Raji (cell line): ENCODE measurements around the gene ZBTB7C.

Experiments used
- POLR2A ChIP-seq: IDR thresholded peaks from 2 replicates; pipeline ENCODE4 v1.6.1; 2011; ENCODE audit warnings: low read depth, low read length, control low read depth; ENCODE audit not compliant: insufficient read depth

ZBTB7C gene

DNA sequence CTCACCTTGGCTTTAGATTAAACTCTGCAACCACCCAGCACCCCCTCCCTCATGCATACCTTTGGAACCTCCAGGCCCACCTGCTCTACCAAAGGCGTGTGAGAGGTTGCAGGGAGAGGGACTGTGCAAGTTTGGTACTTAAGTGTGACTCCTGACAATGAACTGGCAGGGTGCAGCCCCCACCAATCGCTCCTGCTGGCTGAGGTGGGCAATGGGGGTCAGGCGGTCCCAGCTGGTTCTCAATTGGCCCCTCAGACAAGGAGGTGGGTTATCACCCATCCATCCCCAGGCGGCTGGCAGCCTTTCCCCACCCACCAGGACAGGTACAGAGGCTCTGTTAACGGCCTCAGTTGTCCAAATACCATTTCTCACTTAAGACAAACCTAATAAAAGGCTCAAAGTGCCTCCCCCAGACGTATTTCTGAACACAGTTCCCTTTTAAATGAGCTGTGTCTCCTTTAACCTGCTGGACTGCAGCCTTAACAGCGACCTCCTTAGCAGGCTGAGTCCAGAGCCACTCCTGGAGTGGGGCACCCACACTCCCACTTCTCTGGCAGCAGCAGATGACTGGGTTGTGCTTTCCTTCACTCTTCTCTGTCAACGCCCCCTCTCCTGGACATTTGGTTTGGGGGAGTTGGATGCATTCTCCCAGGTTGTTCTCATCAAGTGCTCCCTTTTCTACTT is 309.6 kb downstream of the ZBTB7C start:
- no peak for TF ChIP-seq POLR2A

DNA sequence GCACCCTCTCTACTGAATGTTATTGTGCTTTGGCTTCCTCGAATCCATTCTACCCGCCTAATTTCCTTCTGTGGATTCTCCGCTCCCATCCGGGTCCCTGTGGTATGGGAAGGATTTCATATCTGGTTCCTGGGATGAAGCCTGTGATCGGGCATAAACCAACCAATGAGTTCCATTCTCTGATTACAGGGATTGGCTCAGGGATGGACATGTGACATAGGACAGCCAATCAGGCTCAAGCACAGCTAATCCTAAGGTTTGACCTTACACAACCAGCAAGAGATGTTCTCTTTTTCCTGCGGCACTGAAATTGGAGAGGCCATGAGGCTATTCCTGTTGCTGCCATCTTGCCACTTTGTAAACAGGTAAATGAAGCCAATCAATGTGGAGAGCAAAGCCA is 310.6 kb downstream of the ZBTB7C start:
- TF ChIP-seq POLR2A, result no peak

DNA sequence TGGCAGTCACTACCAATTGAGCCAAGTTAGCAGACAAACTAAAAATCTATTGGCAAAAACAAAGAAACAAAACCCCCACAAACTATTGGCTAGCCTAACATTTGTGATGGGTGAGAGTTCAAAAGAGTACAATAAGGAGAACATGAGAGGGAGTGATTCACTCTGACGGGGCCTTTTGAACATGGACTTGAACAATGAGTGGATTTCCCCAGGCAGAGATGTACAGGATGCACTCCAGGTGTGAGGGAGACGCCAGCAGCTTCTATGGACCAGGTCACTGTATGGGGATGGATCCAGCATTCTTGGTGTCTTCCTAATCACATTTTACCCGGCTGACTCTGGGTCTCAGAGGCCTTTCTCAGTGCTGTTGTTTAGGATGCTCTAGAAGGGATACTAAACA is 311.2 kb downstream of the ZBTB7C start:
- TF ChIP-seq POLR2A, result no peak

DNA sequence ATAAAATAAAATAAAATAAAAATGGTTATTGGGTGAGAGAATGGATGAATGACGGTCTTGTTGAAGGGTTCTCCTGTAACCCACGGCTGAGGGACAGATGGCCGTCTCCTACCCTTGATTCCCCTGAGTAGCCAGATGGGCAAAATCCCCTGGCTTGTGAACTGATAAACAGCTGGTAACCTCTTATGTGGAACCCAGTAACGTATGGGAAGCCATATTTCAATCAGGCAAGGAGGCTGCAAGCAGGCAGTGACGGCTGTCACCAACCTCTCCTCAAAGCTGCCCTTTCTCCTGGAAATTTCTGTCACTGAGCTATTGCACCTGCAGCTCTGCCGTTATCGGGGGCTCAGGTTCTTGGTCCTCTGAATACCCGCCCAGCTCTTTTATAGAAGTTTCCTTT is 313.5 kb downstream of the ZBTB7C start:
- no peak for TF ChIP-seq POLR2A

DNA sequence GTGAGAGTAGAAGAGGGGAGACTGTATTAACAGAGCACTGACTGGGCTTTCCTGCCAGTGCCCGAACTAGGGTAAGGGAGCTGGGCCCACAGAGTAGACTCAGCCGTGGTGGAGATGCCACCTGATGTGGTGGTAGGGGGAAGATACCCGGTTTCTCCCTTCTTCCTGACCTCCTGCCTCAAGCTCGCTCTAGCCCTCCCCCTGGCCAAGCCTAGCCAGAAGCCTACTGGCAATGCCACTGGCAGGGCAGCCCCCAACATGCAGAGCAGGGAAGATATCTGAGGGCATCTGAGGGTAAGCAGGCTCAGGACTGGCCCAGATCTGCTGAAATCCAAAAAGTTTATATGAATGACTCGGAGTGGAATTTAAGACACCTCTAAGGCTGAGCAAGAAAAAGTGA is 316.1 kb downstream of the ZBTB7C start:
- no peak for TF ChIP-seq POLR2A

DNA sequence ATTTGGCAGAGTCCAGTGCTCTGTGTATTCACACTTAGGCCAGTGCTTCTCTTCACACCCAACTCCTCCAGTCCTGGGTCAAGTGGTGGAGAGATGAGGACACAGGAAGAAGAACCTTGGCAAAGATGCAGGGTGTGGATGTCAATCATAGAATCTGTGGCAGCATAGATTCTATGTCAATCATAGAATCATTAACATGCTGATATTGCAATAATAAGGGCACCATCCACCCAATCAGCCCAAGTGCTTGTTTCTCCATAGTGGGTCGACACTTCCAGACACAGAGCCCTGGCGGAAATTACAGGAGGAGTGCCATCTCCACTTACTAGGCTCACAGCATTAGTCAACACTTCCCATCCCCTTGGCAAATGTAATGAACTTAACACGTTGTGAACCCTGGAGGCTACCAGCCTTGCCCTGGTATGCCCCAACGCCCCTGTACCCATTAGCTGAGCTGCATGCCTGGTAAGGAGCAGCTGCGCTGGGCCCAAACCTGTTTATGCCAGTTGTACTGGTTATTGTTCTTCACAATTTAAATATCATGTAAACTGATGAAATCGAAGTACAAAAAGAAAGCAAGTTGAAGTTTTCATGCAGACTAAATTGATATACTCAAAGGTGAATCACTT is 317.2 kb downstream of the ZBTB7C start:
- no peak for TF ChIP-seq POLR2A

DNA sequence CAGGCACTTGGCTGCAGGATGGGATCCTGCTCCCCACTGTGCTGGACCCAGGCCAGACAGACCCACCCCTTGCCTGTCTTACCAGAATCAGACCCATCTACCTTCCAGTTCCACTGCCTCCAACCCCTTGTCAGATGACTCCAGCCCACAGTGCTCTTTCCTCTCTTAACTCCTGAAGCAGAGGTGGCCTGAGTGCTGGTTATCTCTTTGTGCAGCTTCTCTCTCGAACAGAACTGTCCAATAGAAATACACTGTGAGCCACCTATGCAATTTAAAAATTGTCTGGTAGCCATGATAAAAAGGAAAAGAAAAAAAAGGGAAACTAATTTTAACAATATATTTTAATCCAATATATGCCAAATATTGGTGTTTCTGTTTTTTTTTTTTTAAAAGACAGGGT is 318.5 kb downstream of the ZBTB7C start:
- no peak for TF ChIP-seq POLR2A

DNA sequence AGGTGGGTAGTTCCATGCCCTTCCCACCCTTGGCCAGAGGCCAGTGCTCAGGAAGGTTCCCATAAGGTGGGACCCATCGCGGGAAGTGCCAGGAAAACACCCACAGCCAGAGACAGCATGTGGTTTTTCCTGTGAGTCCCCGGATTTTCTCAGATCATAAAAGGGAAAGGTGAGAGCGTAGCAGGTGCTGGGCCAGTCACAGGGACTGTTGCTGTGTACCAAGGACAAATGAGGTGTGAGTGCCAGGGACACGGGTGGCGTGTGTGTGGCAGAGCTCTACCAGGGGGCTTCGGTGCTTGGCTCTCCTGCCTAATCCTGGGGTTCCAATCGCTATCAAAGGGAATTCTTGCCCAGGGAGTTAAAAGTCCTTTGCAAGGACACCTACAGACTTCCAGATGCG is 319.2 kb downstream of the ZBTB7C start:
- TF ChIP-seq POLR2A, result no peak

DNA sequence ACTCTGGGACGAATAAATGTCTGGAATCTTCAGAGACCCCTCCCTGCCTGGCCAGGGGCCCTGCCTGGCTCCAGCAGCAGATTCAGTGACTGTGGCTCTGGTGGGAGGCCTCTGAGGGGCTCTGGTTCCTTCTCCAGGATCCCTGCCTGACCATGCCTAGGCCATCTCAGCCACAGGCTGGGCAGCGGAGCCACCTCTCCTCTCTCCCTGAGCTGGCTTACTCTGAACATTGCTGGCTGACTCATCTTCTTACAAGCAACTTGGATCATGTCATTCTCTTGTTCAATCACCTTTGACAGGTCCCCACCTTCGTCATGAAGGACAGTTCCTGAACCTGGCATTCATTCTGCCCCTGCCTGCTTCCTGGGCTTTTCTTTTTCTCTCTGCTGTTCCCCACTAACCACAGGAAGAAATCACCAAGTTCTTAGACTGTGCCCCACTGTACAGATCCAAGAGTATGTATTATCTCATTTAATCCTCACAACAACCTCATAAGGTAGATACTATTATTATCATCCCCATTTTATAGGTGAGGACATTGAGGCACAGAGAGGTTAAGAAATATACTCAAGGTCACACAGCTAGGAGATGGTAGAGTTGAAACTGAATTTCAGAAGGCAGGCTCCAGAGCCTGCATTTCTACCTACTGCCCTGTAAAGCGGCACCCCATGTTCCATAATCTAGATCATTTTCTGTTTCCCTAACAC is 323.2 kb downstream of the ZBTB7C start:
- no peak for TF ChIP-seq POLR2A

DNA sequence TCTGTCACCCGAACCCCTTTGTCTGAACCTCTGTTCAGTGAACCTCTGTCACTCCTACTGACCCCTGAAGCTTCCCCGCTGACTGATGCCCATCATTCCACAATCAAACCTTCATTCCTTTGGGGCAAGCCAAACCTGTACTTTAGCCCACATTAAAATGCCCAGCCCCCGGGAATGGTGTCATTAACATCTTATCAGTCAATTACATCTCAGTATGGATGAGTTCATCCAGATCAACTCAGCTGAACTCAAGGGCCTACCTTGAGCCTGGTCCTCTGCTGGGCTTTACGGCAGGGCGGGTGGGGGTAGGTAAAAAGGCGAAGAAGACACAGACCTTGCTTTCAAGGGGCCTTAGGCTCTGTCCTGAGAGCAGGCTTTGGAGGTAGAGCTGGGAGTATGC is 324.3 kb downstream of the ZBTB7C start:
- no peak for TF ChIP-seq POLR2A

DNA sequence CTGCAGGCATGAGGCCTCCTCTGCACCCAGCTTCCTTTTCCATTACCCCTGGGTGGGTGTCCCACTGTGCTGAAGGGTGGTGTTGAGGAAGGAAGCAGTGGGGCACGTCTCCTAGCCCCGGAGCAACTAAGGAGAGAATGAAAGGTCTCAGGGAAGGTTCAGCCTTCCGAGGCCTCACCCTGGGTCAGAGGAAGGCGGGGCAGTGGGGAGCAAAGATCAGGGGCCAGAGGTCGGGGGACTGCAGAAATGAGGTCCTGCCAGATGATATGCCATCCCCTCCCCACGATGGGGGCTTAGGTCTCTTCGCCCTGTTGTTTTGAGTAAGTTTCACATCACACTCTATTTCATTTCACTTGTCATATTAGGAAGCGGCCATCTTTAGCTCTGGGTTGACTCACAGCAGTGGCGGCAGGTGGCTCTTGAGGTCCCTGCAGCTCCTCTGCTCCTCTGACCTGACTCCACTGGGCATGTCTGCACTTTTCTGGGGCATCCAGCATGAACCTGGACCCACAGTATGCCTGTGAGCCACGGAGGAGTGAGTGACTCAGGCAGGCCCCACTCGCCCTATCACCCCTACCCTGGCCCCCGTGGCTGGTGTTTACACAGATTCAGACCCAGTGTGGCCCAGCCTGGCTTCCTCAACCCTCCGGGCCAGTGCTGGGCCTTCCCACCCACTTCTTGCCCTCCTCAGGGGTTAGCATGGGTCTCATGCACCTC is 325.0 kb downstream of the ZBTB7C start:
- no peak for TF ChIP-seq POLR2A

DNA sequence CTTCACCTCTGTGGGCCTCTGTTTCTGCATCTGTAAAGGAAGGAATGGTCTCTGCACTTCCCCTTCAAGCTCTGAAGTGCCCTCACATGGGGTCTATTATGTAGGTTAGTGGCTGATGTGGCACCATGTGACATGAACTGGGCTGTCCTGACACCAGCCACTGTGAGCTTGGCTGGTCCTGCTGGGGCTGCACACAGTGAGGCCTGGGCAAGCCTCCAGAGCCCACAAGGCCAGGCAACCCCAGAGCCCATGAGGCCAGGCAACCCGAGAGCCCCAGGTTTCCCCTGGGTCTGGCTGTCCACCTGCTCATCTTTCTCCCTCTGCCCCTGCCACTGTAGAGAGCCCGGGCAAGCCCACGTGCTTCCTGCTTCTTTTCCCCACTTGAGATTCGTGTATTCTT is 328.6 kb downstream of the ZBTB7C start:
- no peak for TF ChIP-seq POLR2A

DNA sequence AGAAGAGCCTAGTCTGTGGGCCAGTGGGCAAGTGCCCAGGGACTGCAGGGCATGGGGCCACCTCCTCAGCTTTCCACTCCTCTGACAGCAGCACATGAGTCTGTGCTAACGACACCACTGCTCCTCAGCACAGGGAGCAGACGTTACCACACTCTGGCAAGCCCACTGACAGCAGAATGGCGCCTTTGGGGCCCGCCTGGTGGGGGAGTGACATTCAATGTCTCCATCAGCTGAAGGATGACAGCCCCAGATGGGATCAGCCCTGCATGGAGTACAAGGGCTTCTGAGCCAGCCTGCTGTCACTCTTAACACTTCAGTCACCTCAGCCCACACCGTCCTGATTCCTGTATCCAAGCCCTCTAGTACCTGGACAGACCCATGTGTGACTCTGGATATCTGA is 329.3 kb downstream of the ZBTB7C start:
- no peak for TF ChIP-seq POLR2A

DNA sequence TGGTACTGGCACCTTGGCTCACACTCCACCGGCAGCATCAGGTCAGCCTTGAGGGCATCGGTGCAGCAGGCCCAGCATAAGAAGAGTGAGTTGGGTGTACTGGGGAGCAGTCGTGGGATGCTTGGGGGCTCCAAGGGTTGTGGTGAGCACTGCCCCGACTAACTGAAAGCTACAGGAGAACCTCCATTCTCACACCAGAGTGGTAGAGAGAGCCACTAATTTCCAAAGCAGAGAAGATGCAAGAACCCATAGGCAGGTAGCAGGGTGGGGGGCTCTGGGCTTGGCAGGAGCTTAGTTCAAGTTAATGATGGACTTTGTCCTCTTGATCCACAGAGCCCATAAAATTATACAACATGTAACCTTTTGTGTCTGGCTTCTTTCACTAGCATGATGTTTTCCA is 330.7 kb downstream of the ZBTB7C start:
- no peak for TF ChIP-seq POLR2A

DNA sequence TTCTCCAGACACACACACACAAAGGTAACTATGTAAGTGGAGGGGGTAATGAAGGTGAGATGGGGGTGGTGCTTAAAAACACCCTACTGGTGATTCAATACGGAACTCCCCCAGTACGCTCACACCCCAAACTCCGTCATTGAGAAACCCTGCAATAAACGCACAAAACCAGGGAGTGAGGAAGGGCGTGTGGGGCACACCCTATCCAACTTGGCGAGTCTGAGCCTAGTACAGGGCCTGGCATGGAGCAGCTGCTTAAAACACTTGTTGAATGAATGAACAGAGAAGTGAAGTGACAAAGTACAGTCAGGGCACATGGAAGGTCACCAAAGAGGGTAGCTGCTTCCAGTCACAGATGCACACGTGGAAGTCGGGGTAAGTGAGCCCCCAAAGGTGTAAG is 331.9 kb downstream of the ZBTB7C start:
- no peak for TF ChIP-seq POLR2A

DNA sequence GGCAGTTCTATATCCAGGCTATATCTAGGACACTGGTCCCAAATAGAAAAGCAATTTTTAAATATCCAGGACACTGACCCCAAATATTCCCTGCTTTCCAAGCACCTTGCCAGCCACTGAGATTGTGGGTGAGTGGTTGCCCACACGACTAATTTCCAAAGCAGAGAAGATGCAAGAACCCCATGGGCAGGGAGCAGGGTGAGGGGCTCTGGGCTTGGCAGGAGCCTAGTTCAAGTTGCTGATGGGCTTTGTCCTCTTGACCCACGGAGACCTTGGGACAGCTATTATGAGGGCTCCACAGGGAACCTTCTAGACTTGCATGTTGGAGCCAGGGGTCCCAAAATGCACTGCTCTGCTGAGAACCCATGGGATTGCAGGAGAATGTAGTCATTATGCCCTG is 332.7 kb downstream of the ZBTB7C start:
- no peak for TF ChIP-seq POLR2A
